H1 (cell line): ENCODE measurements around the gene GRIFIN. TPM values are rescaled to one million over a fixed set of nuclear protein-coding genes. Genes with fewer than 3 reads are reported as not detected.

Experiments used
- CTCF ChIA-PET: fragments of 300-600 bp; sonication (Branson Sonifier 250); formaldehyde crosslinking; loops from one replicate; lab custom pipeline; 2021; ENCODE audit not compliant: partially characterized antibody; lab: Charles Lee
- POLR2A ChIA-PET: fragments of 300-600 bp; sonication (Branson Sonifier 250); formaldehyde crosslinking; loops from one replicate; lab custom pipeline; 2021; ENCODE audit warnings: inconsistent platforms; ENCODE audit not compliant: partially characterized antibody; lab: Charles Lee
- DNase-seq, 2 experiments: peaks; one replicate each; pipeline versions ENCODE4 v3.0.0 to v3.0.0-alpha.2; 2010 to 2022; ENCODE audit warnings: low spot score in 2 of 2, low read depth in 1 of 2, mixed read lengths in 1 of 2
- FAIRE-seq: peaks from 2 replicates; lab custom pipeline; 2011; peaks lifted over from hg19 to GRCh38; lab: Jason Lieb, UNC
- H2AFZ ChIP-seq: 2 replicates; pipeline ENCODE4 v1.8.1; 2012; ENCODE audit warnings: low read length, inconsistent platforms
- H2AK5ac ChIP-seq: 2 replicates; pipeline ENCODE4 v1.6.1; 2013; ENCODE audit warnings: low read depth, low read length
- H2BK120ac ChIP-seq: replicated peaks from 2 replicates; pipeline ENCODE3; 2013; ENCODE audit warnings: low read depth, low read length, inconsistent platforms
- H2BK12ac ChIP-seq: 2 replicates; pipeline ENCODE4 v1.6.1; 2013; ENCODE audit warnings: low read depth, low read length
- H2BK15ac ChIP-seq: 2 replicates; pipeline ENCODE4 v1.6.1; 2013; ENCODE audit warnings: low read length
- H2BK20ac ChIP-seq: 2 replicates; pipeline ENCODE4 v1.6.1; 2013; ENCODE audit warnings: low read length
- H2BK5ac ChIP-seq: 2 replicates; pipeline ENCODE4 v1.6.1; 2013; ENCODE audit warnings: low read depth, low read length
- H3K14ac ChIP-seq: 2 replicates; pipeline ENCODE4 v1.6.1; 2013; ENCODE audit warnings: inconsistent platforms; ENCODE audit not compliant: insufficient read length
- H3K18ac ChIP-seq: 2 replicates; pipeline ENCODE4 v1.6.1; 2013; ENCODE audit warnings: low read length; ENCODE audit errors: extremely low read depth
- H3K23ac ChIP-seq: 2 replicates; pipeline ENCODE4 v1.6.1; 2013; ENCODE audit warnings: inconsistent platforms; ENCODE audit not compliant: insufficient read length
- H3K23me2 ChIP-seq: 2 replicates; pipeline ENCODE4 v1.6.1; 2013; ENCODE audit warnings: low read depth, low read length
- H3K27ac ChIP-seq: 2 replicates; pipeline ENCODE4 v1.6.1; 2011; ENCODE audit warnings: low read depth, low read length, inconsistent platforms
- H3K27me3 ChIP-seq, 4 experiments: replicated peaks in 1 of 4; 1 replicate in 1 of 4; 2 replicates in 3 of 4; pipeline versions ENCODE4 v1.6.1 to v1.8.1; 2011 to 2013; ENCODE audit warnings: low read length in 3 of 4, mild to moderate bottlenecking in 3 of 4, inconsistent platforms in 2 of 4, mixed read lengths in 2 of 4, moderate library complexity in 1 of 4; ENCODE audit not compliant: control insufficient read depth in 3 of 4, insufficient read depth in 3 of 4; ENCODE audit errors: extremely low read depth in 1 of 4
- H3K36me3 ChIP-seq, 4 experiments: 2 replicates each; pipeline versions ENCODE4 v1.6.1 to v1.8.1; 2011 to 2013; ENCODE audit warnings: mild to moderate bottlenecking in 4 of 4, low read length in 3 of 4, moderate library complexity in 2 of 4, control low read depth in 1 of 4, inconsistent platforms in 1 of 4; ENCODE audit not compliant: insufficient read depth in 4 of 4, control insufficient read depth in 2 of 4
- H3K4ac ChIP-seq: replicated peaks from 2 replicates; pipeline ENCODE3; 2013; ENCODE audit warnings: low read length, low read depth, mixed read lengths, inconsistent platforms; ENCODE audit not compliant: insufficient read length
- H3K4me1 ChIP-seq, 4 experiments: replicated peaks in 1 of 4; 1 replicate in 1 of 4; 2 replicates in 3 of 4; pipeline versions ENCODE4 v1.6.1 to v1.8.1; 2011 to 2013; ENCODE audit warnings: low read length in 3 of 4, inconsistent platforms in 2 of 4, mixed read lengths in 1 of 4; ENCODE audit not compliant: insufficient read depth in 4 of 4, control insufficient read depth in 3 of 4
- H3K4me2 ChIP-seq, 2 experiments: 2 replicates each; pipeline versions ENCODE4 v1.6.1 to v1.8.1; 2011 to 2013; ENCODE audit warnings: low read depth in 2 of 2, low read length in 2 of 2, control low read depth in 1 of 2, inconsistent platforms in 1 of 2, mild to moderate bottlenecking in 1 of 2; ENCODE audit not compliant: insufficient read depth in 1 of 2
- H3K4me3 ChIP-seq, 4 experiments: fragments of 200-600, 300-600 bp in 1 of 4; sonication (generic), shearing (Covaris generic), sonication (Bioruptor Twin) in 1 of 4; 2 replicates each; pipeline versions ENCODE4 v1.5.1 to v1.8.1; 2011 to 2016; ENCODE audit warnings: low read length in 4 of 4, low read depth in 3 of 4, control low read depth in 2 of 4, inconsistent platforms in 2 of 4, mild to moderate bottlenecking in 2 of 4, mixed read lengths in 1 of 4, moderate library complexity in 1 of 4; ENCODE audit not compliant: insufficient read depth in 2 of 4; ENCODE audit errors: extremely low read depth in 1 of 4
- H3K56ac ChIP-seq: replicated peaks from 2 replicates; pipeline ENCODE3; 2013; ENCODE audit warnings: low read depth, mild to moderate bottlenecking, mixed read lengths, low read length, inconsistent platforms; ENCODE audit not compliant: insufficient read length
- H3K79me1 ChIP-seq: 2 replicates; pipeline ENCODE4 v1.6.1; 2013; ENCODE audit warnings: low read depth, low read length, control low read depth
- H3K79me2 ChIP-seq, 2 experiments: 2 replicates each; pipeline versions ENCODE4 v1.6.1 to v1.8.1; 2012 to 2013; ENCODE audit warnings: low read length in 2 of 2, mild to moderate bottlenecking in 2 of 2, inconsistent platforms in 1 of 2; ENCODE audit not compliant: insufficient read depth in 2 of 2, control insufficient read depth in 1 of 2
- H3K9ac ChIP-seq, 4 experiments: replicated peaks in 1 of 4; 1 replicate in 1 of 4; 2 replicates in 3 of 4; pipeline versions ENCODE4 v1.6.1 to v1.8.1; 2011 to 2013; ENCODE audit warnings: low read depth in 3 of 4, low read length in 3 of 4, control low read depth in 2 of 4, mild to moderate bottlenecking in 2 of 4, moderate library complexity in 2 of 4, inconsistent platforms in 1 of 4; ENCODE audit errors: extremely low read depth in 1 of 4
- H3K9me3 ChIP-seq, 2 experiments: 2 replicates each; pipeline versions ENCODE4 v1.6.1 to v1.8.1; 2012 to 2013; ENCODE audit warnings: mild to moderate bottlenecking in 2 of 2, moderate library complexity in 2 of 2, control low read depth in 1 of 2, inconsistent platforms in 1 of 2, low read depth in 1 of 2, low read length in 1 of 2, mixed read lengths in 1 of 2; ENCODE audit not compliant: insufficient read depth in 2 of 2
- H4K20me1 ChIP-seq, 2 experiments: replicated peaks in 1 of 2; 2 replicates each; pipeline versions ENCODE3 to v1.8.1; 2011 to 2013; ENCODE audit warnings: inconsistent platforms in 2 of 2, low read length in 2 of 2, mild to moderate bottlenecking in 1 of 2; ENCODE audit not compliant: insufficient read depth in 2 of 2, control insufficient read depth in 1 of 2
- H4K5ac ChIP-seq: 2 replicates; pipeline ENCODE4 v1.6.1; 2013; ENCODE audit warnings: low read length, low read depth, mixed read lengths, inconsistent platforms; ENCODE audit not compliant: insufficient read length
- H4K8ac ChIP-seq: 2 replicates; pipeline ENCODE4 v1.8.0; 2013; ENCODE audit warnings: mild to moderate bottlenecking, moderate library complexity, low read length, inconsistent platforms; ENCODE audit not compliant: insufficient read depth; ENCODE audit errors: extremely low read depth
- H4K91ac ChIP-seq: replicated peaks from 2 replicates; pipeline ENCODE3; 2013; ENCODE audit warnings: low read length, mixed read lengths, inconsistent platforms; ENCODE audit not compliant: insufficient read length
- SUZ12 ChIP-seq: fragments of 200-600 bp; sonication (generic); IDR thresholded peaks from 2 replicates; pipeline ENCODE4 v1.6.1; 2012; ENCODE audit warnings: mild to moderate bottlenecking, inconsistent platforms, low read length, moderate library complexity, mixed read lengths
- WGBS, 2 experiments: shearing (Covaris generic) in 1 of 2; methylation state at CpG; one replicate each; pipeline versions ENCODE4 v1.1.6 to v1.1.7; 2013 to 2015; ENCODE audit warnings: low lambda C conversion rate in 2 of 2, mixed read lengths in 2 of 2, inconsistent platforms in 1 of 2, low coverage in 1 of 2, missing lambda C conversion rate in 1 of 2; ENCODE audit not compliant: insufficient replicate concordance in 2 of 2, insufficient coverage in 1 of 2, insufficient read length in 1 of 2; ENCODE audit errors: extremely low coverage in 1 of 2, missing lambda C conversion rate in 1 of 2; 5-methylcytosine and 5-hydroxymethylcytosine counted together
- polyA plus RNA-seq, 7 experiments: library from polyadenylated mRNA; depleted of rRNA in 3 of 7; stranded (reverse) in 5 of 7; unstranded in 2 of 7; fragments of >200 nt in 5 of 7; fragments of 200-250 nt in 2 of 7; gene quantifications; 1 replicate in 5 of 7; 2 replicates in 1 of 7; 4 replicates in 1 of 7; pipeline versions ENCODE4 v1.2.1 to v1.2.3, GENCODE V29; 2011 to 2013; ENCODE audit warnings: missing spikeins in 2 of 7, mixed read lengths in 2 of 7
- total RNA-seq: library from RNA; stranded (reverse); fragmentation: NEBNext Ultra II Directional; extraction: Animal tissue kit (Norgen Biotek cat#: 25700); gene quantifications from 2 replicates; pipeline ENCODE4 v1.2.1, GENCODE V29; 2021

GRIFIN gene
- total and polyA plus RNA-seq, 2 of the 8 experiments (the other 6 are each of a cell fraction or from before 2014, with no cell fraction given): not detected

DNA sequence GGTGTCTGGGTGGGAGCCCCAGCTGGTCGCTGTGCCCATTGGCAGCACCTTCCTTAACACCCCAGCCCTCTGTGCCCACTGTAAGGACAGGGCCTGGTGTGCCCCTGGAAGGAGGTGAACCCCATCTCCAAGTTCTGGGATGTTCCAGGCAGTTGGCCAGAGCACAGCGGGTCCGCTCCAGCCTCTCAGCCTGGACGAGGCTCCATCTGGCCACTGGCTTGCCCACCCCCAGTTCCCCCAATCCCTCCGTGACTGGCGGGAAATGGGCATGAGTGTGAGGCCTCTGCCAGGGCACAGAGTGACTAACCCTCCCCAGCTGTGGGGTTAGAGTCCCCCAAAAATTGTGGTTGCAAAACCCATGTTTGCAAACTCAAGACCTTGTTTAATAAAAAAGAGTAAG is 15.6 kb downstream of the GRIFIN start:
- 89% methylated on average over 6 of the region's 6 CpGs; no CpG with 5 or more reads in 1 of the 2 experiments for WGBS, 2 experiments
- CTCF ChIA-PET: interaction anchor here (0.7 to 15.9 kb wide), 6 partner anchors 9 to 130 kb away, joined by 3 to 266 read pairs (median 3); partner anchors contain the start of gene GRIFIN
- H3K36me3 ChIP-seq: no peaks in the 10 kb centered on the region

More for the DNA sequence above, 15.6 kb downstream of the GRIFIN start:
- H3K27ac ChIP-seq: no peak overlapping the region
- H3K79me2 ChIP-seq: no peaks in the 10 kb centered on the region
- H3K27me3 ChIP-seq: no peaks in the 10 kb centered on the region
- H2BK15ac ChIP-seq: no peak overlapping the region
- no peak overlapping the region for H3K23ac ChIP-seq
- no peaks in the 10 kb centered on the region for H3K23me2 ChIP-seq
- no peak overlapping the region for H4K5ac ChIP-seq
- H3K9ac ChIP-seq: no peak overlapping the region
- H3K4me2 ChIP-seq: no peak overlapping the region
- POLR2A ChIA-PET: no interaction called here
- no peak overlapping the region for H4K8ac ChIP-seq
- H3K14ac ChIP-seq: no peak overlapping the region
- H3K56ac ChIP-seq: no peak overlapping the region
- no peak overlapping the region for H2AFZ ChIP-seq
- H2BK12ac ChIP-seq: no peak overlapping the region
- no peak overlapping the region for H3K18ac ChIP-seq
- DNase-seq (no peak), FAIRE-seq (no peak)
- H2AK5ac ChIP-seq: no peak overlapping the region; the same call in 1 of the 2 replicates
- H4K20me1 ChIP-seq: no peaks in the 10 kb centered on the region
- no peak overlapping the region for H3K4ac ChIP-seq
- 0 out of 4 replicates have a peak, but pooled peaks cover 0 to 3% of the 10 kb centered on the region in 2 experiments for H3K9me3 ChIP-seq
- no peak overlapping the region for H2BK20ac ChIP-seq
- no peak overlapping the region for H2BK5ac ChIP-seq
- H2BK120ac ChIP-seq: no peak overlapping the region
- H3K79me1 ChIP-seq: no peaks in the 10 kb centered on the region
- H3K4me1 ChIP-seq: peaks cover 0 to 2% (median 1%) of the 10 kb centered on the region in 4 experiments; a peak in 3 of 7 replicates
- no peak overlapping the region for H3K4me3 ChIP-seq
- H4K91ac ChIP-seq: no peak overlapping the region
- TF ChIP-seq SUZ12: no peak
